HG03520 (cell line): ENCODE measurements around the gene RNF135.
"Not testable (repeated sequence)": the region's sequence is repeated elsewhere in the genome, so short reads cannot be mapped to it uniquely, and the experiment has no call there.

Experiments used
- ATAC-seq: cut with Tn5 transposase; IDR thresholded peaks from one replicate; pipeline ENCODE4 v1.9.1; 2021; ENCODE audit warnings: mild to moderate bottlenecking, moderate library complexity; ENCODE audit not compliant: unreplicated experiment

The RNF135 gene, protein sequence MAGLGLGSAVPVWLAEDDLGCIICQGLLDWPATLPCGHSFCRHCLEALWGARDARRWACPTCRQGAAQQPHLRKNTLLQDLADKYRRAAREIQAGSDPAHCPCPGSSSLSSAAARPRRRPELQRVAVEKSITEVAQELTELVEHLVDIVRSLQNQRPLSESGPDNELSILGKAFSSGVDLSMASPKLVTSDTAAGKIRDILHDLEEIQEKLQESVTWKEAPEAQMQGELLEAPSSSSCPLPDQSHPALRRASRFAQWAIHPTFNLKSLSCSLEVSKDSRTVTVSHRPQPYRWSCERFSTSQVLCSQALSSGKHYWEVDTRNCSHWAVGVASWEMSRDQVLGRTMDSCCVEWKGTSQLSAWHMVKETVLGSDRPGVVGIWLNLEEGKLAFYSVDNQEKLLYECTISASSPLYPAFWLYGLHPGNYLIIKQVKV

DNA sequence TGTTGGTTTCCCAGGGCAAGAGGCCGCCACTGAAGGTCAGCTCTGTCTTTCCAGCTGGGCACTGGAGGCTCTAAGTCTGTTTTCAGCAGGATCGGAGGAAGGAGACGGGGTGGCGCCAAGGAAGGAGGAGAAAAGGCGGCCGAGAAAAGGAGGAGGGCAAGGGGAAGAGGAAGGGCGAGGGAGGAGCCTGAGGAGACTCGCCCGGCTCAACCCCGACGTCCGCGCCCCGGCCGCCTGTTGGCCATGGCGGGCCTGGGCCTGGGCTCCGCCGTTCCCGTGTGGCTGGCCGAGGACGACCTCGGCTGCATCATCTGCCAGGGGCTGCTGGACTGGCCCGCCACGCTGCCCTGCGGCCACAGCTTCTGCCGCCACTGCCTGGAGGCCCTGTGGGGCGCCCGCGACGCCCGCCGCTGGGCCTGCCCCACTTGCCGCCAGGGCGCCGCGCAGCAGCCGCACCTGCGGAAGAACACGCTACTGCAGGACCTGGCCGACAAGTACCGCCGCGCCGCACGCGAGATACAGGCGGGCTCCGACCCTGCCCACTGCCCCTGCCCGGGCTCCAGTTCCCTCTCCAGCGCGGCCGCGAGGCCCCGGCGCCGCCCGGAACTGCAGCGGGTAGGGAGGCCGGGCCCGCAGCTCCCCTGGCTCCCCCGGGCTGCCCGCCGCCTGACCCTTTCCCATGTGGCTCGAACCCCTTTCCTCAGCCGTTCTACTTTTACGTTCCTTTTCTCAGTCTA, at the start of gene RNF135:
Gene RNF135 (plus strand): TSS at position 209 of the 737 bp plus-strand sequence. CDS start 35 bp downstream, at position 244.
- peak; percentile 57 for ATAC-seq

DNA sequence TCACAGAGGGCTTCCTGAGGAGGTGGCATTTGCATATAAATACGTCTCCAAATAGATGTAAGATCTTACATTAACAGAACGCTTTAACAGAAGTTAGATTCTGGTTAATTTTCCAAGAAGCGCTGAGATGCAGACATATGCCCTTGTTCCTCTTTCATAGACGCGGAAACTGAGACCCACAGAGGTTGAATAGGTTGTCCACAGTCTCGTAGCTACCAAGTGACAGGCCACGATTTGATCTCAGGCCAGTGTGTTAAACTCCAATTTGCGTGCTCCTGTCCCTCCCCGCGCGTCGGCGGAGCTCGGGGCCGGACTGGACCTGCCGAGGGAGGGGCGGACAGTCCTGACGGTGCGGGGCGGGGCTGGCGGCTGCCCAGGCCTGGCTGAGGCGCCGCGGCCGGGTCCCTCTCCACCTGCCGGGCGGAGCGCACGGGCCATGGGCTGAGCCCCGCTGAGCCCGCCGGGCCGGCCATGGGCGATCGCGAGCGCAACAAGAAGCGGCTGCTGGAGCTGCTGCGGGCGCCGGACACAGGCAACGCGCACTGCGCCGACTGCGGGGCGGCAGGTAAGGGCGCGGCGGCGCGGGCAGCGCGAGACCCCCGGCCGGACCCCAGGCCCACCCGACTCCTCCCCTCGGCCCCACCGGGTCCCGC, 49.2 kb upstream of the RNF135 start, which contains the start of gene ADAP2:
Gene ADAP2 (plus strand): TSS at position 402 of the 653 bp plus-strand sequence. CDS start 70 bp downstream, at position 472.
- ATAC-seq: no peak

DNA sequence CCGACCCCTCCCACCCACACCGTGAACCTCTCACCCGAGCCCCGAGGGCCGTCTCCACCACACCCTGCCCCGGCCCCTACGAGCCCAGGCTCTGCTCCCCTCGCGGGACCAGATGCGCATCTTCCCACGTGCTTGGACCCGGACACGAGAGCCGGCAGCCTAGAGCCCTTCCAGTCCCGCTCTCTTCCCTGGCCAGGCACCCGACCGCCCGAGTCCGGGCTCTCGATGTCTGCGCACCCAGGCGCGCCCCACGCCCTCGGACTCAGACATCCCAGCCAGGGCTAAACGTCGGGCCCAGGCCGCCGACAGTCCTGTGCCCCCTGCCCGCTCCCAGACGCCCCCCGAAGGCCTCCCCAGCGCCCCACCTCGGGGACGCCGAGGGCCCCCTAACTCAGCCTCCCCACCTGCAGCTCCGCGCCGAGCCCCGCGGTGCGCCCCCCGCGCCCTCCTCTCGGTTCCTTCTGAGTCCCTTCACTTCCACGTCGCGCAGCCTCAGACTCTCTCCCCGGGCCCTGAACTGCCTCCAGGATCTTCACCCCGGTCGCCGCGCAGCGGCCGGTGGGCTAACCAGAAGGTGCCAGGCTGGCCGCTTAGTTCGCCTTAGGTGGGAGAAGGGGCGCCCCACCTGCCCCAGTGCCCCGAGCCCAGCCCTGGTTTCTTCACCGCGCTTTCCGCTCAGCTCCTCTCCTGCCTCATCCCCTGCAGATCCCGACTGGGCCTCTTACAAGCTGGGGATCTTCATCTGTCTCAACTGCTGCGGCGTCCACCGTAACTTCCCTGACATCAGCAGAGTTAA, 48.4 kb upstream of the RNF135 start:
- no peak for ATAC-seq

DNA sequence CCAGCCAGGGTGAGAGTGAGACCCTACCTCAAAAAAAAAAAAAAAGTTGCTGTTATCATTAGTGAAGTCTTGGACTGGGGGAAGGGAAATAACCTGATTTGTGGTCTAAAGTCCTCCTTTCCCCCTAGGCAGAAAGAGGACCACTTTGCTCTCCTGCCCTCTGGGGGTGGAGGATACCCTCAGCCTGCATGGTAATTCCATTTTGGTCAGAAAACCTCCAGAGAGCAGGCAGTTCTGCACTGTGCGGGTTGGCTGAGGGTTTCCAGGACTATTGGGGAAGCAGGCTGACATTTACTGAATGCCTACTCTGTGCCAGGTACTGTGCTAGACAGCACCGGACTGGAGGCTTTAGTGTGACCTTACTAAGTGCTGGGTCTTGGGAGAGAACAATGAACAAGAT, 46.5 kb upstream of the RNF135 start:
- ATAC-seq: no peak

DNA sequence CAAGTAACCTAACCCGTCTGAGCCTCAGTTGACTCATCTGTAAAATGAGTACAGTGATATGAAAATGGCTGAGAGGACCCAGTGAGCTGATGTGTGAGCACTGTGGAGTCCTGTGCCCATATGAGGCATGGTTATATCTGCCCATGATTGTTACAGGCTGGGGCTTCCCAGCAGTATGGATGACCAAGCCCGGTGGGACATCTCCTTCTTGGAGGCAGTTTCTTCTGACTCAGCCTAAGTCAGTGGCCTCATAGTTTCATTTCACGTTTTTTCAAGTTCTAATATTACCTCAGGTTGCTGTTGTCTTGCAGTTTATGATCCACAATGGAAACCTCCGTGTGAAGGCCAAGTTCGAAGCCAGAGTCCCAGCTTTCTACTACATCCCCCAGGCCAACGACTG, 44.3 kb upstream of the RNF135 start:
- ATAC-seq: no peak

DNA sequence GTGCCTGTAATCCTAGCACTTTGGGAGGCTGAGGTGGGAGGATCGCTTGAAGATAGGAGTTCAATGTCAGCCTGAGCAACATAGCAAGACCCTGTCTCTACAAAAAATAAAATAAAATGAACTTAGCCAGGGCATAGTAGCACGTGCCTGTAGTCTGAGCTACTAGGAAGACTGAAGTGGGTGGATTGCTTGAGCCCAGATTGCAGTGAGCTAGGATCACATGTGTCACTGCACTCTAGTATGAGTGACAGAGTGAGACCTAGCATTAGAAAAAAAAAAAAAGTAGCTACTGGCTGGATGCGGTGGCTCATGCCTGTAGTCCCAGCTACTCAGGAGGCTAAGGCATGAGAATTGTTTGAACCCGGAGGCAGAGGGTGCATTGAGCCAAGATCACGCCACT, 43.1 kb upstream of the RNF135 start:
- no peak for ATAC-seq

DNA sequence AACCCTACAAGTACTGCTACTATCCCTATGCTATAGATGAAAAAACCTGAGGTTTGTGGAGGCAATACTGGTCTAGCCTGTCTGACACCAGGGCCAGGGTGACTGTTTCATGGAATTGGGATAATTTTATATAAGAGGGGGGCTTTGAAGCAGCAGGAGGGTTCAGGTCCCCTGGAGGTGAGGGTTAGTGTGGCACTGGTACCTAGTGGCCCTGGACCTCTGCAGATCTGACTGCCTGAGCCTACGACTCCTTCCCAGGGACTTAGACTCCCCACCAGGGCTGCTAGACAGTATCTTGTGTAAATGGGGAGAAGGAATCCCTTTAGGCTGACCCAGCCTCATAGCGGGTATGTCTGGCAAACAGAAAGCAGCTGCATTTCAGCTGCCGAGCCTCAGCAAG, 42.3 kb upstream of the RNF135 start:
- ATAC-seq: no peak

DNA sequence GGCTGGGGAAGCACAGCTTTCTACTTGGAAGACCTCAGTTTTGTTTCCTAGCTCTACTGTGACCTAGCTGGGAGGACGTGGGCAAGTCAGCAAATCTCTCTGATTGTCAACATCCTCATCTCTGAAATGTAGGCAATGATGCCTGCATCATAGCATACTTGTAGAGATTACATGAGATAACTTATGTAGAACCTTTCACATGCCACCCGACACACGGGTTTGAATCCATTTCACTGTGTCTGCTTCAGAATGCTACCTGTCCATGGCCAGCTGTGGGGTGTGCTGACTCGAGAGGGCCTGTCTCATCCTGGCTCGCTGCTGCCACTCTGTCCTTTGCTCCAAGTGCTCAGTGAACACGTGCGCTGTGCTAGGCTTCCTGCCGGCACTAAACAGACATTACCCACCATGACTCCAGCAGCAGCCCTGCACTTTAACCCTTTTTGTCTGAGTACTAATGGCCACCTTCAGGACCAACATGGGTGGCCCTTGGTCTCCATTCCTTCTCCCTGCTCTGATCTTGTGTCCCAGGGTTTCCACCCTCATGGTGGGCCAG, 41.7 kb upstream of the RNF135 start:
- no peak for ATAC-seq

DNA sequence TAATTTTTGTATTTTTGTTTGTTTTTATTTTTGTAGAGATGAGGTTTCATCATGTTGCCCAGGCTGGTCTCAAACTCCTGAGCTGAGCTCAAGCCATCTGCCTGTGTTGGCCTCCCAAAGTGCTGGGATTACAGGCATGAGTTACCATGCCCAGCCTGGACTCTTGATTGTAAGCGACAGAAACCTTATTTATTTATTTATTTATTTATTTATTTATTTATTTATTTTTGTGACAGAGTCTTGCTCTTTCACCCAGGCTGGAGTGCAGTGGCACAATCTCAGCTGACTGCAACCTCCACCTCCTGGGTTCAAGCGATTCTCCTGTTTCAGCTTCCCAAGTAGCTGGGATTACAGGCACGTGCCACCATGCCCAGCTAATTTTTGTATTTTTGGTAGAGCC, 41.0 kb upstream of the RNF135 start:
- not testable (repeated sequence) for ATAC-seq

DNA sequence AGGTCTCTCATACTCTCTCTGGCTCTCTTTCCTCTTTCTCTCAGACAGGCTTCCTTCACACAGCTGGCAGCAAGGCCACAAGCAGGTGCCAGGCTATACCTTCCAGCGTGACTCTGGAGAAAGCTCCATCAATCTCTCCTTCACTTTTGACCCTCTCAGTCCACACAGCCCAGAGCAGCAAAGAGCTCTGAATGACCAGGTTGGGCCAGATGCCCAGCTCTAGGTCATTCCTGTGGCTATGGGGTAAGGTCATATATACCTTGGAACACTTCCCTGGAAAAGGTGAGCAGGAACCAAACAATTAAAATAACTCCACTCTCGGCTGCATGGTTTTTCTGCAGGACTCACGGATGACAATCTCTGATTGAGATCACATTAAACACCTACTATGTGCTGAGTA, 40.3 kb upstream of the RNF135 start:
- ATAC-seq: no peak

DNA sequence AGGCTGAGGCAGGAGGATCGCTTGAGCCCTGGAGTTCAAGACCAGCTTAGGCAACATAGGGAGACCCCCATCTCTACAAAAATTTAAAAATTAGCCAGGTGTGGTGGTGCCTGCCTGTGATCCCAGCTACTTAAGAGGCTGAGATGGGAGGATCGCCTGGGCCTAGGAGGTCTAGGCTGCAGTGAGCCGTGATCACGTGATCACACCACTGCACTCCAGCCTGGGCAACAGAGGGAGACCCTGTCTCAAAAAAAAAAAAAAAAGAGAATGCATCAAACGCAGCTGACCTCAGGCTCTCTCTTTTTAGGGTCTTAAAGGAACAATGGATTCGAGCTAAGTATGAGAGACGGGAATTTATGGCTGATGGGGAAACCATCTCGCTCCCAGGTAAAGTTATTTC, 39.3 kb upstream of the RNF135 start:
- not testable (repeated sequence) for ATAC-seq

DNA sequence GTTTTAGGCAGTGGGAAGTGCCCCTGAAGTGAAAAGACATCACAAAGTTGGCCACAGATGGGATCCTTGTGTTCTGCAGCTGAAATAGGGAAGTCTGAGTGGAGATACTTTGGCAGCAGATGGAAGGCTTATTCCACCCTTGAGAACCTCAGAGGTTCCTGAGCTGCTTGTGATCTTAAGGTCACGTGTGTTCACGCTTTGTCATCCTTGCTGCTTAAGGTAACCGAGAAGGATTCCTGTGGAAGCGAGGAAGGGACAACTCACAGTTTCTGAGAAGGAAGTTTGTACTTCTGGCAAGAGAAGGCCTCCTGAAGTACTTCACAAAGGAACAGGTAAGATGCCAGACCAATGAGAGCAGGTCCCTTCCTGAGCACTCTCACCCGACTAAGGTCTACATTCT, 36.9 kb upstream of the RNF135 start:
- ATAC-seq: no peak

DNA sequence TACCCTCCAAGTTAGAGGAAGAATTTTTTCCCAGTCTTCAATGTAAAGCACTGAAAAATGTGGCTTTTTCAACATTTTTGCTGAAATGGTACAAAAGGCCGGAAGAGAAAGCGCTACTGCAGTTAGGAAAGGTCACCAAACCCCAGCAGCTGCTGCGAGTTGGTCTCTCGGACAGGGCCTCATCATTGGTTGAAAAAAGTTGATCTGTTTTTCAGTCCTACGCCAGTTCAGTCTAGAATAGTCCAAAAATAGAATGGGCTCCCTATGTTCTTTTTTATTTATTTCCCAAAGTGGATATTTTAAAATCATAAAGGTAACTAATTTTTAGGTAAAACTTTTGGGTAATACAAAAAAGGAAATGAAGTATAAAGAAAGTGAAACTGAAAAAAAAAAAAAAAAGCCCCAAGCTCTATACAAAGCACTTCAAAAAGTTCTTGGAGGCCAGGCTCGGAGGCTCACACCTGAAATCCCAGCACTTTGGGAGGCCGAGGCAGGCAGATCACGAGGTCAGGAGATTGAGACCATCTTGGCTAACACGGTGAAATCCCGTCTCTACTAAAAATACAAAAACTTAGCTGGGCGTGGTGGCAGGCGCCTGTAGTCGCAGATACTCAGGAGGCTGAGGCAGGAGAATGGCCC, 31.7 kb upstream of the RNF135 start:
- ATAC-seq: no peak

DNA sequence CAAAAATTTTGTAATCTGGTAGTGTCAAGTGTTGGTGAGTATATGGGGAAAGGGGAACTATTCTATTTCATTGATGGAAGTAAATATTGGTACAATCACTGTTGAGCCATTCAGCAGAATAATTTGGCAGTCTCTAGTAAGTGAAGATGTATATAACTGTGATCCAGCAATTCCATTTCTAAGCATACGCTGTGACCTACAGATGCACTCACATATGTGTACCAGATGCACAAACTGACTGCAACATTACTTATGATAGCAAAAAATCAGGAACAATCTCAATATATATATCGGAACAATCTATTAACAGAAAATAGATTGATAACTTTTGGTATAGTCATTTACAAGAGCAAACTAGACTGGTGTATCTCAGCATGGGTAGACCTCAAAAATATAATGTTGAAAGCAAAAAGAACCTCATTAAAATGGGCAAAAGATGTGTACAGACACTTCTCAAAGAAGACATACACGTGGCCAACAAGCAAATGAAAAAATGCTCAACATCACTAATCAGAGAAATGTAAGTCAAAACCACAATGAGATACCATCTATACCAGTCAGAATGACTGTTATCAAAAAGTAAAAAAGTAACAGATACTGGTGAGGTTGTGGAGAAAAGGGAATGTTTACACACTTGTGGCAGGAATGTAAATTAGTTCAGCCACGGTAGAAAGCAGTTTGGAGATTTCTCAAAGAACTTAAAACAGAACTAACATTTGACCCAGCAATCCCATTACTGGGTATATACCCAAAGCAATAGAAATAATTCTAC, 28.3 kb upstream of the RNF135 start:
- ATAC-seq: no peak

DNA sequence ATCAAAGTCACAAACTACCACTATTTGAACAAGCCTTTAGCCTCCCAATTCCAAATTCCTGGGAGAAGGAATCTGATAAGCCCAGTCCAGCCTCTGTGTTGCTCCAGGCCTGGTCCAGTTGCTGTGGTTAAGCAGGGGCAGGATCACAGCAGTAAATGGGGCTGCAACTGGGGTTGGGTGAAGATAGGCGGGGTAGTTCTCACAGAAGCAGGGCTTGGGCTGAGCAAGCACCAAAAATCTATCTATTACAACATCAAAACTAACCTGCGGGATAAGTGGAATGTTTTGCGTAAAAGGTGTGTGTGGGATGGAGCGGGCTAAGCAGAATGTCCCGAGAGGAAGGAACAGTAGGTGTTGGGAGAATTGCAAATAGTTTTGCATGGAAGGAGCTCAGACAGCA, 23.0 kb upstream of the RNF135 start:
- ATAC-seq: no peak

DNA sequence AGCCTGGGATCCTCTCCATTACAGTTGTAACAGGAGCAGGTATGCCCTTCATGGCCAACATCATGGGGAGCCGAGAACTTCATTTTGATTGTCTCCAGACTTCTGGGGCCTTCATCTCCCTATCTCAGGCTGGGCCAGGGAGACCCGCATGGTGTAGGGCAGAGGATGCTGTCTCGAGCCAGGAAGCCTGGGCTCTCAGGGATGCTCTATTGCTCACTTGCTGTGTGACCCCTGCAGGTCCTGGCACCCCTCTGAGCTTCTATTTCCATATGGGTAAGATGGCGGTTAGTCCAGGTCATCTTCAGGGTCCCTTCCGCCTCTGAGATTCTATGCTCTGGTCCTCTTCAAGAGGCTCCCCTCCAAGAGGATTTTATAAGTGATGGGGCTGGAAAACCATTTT, 20.6 kb upstream of the RNF135 start:
- ATAC-seq: no peak

DNA sequence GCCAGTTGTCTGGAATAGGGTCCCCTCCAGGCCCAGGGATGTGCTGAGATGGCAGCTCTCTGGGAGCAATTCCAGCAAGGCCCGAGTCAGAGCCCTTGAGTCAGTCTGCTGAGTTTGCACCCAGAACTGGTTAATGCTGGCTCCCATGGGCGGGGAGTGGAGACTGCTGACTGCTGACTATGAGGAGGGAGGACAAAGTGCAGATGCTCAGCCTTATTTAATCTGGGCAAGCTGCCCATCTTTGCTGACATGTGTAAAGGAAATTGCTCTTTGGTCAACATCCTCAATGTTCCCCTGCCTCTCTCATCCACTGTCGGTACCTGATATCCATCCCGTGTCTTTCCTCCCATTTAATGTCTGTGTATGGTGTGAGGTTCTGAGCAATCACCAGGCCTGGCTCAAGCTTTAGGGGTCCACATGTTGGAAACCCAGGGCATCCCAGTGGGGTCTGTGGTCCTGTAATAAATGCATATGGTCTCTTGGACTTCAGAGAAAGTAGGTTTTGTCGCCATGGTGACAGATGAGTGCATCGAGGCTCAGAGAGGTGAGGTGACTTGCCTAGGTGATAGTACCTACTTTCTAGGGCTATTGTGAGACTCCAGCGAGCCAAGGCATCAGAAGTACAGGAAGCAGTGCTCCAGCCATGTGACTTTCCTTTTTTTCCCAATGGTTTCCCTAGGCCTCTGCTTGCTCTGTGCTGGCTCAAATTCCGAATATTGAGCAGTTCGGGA, 20.0 kb upstream of the RNF135 start:
- no peak for ATAC-seq

DNA sequence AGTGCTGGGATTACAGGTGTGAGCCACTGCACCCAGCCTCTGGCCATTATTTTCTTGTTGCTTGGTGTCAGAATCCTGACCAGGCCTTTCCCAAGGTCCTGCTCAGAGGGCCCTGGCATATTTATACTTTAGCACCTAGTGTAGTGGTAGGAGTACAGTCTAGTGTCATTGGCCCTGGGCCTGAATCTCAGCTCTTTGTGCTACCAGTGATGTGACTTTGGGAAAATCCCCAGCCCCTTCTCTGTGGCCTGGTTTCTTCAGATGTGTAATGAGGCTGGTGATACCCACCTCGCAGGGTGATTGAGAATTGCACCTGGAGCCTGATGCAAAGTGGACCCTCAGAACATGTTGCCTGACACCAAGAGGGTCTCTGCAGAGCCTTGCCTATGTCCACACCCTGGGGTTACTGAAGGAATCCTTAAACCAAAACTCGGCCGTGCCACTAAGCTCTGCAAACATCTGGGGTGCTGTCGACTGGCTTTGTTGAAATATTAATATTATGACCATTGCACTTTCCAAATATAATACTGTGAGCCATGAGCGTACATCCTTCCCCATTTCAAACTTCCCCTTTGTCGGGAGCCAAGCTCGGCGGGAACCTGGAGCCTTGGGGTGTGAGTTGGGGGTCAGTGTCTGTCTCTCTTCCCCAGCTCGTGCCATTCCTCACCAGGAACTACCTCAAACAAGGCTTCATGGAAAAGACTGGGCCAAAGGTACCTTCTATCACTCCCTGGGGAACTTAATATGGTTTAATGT, 18.0 kb upstream of the RNF135 start:
- no peak for ATAC-seq
